ACHN (cell line): ENCODE results near the gene PARVA.

Source experiments
- DNase-seq: peaks from one replicate; pipeline ENCODE4 v3.0.0-alpha.2; 2015
- in situ Hi-C: cut with HindIII; loops from 2 replicates; pipeline ENCODE4 v1.10.0; 2017; ENCODE audit warnings: low sequenced_read_pairs, low pct_ligation_motif_present, low pct_unique_long_range_greater_than_20kb

Gene PARVA

DNA sequence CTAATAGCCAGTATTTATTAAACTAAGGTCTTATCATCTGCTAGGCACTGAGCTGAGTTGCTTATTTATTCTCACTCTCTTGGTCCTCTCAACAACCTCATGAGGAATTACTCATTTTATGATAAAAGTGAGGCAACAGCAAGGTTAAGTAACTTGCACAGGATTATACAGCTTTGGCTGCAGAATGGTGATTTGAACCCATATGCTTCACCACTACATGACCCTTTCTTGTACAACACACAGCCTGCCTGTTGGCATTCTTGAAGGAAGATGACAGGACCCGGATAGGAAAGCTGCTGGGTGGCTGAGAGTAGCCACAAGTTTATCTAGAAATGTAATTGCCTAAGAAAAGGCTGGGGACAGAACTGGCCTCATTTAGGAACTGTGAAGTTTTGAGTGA, 5.3 kb upstream of the PARVA start:
- in situ Hi-C loops = no loop called here
- no peak for DNase-seq

DNA sequence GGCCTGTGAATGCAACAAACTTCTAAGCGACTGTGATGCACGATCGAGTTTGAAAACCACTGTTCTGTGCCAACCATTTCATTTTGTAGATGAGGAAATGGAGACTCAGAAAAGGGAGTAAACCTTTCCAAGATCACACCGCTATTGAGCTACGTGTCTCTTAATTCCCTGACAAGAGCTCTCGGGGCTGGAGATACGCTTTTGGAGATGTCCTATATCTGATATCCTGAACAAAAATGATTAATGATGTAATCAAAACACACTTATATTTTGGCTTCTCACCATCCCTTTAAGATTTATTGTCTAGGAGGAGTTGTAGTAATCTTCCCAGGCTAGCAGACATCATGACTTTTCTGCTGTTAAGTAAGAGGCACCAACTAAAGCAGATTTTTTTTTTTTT, 1.7 kb upstream of the PARVA start:
- in situ Hi-C loops = no loop called here

DNA sequence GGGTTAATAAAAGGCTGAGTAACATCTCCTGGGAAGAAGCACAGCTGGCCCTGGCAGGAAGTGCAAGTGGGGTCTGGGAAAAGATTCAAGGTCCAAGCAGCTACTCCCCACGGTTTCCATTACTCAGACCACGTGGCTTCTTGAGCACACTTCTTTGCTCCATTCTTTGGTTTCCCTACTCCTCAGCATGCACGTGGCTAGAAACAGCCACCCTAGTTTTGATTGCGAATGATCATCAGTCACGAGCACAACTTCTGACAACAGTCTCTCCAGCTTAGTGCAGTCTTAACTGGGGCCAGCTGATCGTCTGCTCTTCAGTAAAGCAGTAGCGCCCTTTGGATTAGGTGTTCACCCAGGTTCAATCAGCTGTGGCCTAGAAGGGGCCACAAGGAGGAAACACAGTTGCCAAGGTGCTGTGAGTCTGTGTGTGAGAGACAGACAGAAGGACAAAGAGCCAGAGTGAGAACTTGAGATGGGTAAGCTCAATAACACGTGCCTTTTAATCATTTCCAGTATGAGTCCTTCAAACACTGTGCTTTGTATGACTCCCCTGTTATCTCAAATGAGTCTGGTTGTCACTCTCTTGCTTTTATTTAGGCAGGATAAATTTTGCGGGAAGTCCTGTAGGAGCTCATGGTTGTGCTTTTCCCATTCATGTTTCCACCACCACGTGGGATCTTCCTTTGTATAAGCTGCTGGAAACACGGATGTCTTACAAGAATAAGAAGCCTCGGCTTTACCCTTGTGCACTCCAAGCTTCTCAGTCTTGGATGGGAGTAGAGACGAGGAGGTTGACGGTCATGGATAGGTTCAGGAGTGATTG, 901 bp upstream of the PARVA start:
- in situ Hi-C loops = no loop called here
- no peak for DNase-seq

More for the DNA sequence above, 1.7 kb upstream of the PARVA start:
- no peak for DNase-seq

DNA sequence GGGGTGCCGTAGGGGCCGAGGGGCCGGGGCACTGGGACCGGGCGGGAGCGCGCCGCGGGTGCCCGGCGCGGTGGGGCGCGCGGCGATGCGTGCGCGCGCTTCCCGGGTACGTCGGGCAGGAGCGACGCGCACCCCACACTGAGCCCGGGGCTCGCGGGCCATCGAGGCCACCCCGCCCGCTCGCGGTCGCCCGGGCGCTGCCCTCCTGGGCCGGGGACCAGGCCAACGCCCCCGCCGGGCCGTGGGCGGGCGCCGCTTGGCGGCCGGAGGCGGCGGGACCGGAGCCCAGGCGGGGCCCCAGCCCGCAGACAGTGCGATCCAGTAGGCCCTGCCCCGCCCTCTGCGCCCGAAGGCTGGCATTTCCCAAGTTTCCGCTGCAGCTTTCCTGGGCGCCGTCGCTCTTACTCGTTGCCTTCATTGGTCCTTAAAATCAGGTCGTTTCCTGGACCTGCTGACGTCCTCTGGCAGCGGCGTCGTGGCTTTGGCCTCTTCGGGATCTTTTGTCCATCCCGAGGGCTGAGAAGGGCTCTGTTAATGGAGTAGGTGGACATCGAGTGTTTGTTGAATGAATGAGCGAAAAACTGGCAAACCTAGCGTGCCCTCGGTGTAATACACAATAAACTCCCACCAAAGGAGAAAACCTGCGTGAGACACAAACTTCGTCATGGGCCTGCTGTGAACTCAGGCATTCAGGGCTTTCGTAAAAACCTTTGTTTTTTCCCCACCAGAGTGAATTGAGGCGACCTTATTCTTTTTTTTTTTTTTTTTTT, 638 bp downstream of the PARVA start:
- in situ Hi-C loops = no loop called here
- peak; percentile 82 for DNase-seq

DNA sequence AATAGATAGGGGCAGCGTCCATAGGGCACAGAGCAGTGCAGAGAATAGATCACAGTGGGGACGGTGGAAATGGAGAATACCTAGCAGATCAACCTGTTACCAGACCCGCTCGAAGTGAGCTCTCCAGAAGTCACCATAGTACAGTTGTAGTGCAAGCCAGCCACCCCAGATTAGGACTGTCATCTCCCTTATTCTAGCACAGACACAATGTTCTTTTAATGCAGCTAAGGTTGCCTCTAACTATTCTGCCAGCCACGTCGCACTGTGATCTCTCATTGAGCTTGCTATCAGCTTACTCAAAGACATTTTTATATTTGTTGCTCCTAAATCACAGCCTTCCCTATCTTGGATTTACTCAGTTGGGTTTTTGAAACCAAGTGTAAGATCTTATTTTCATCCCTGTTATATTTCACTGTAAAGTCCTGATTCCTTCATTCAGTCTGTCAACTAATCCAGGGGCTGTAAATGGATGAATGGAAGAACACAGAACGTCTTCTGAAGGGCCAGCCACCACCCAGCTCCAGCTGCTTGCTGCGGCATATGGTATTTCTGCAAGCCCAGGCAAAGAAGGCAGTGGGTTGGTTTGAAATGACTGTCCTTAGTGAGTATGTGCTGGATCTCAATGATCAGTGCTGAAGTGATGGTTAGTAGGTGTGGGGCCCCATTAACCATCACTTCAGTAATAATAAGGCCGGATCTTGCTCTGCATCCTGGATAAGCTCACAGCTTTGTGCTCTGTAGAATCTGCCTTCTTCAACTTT, 3.4 kb downstream of the PARVA start:
- DNase-seq = no peak
- in situ Hi-C loops = no loop called here

DNA sequence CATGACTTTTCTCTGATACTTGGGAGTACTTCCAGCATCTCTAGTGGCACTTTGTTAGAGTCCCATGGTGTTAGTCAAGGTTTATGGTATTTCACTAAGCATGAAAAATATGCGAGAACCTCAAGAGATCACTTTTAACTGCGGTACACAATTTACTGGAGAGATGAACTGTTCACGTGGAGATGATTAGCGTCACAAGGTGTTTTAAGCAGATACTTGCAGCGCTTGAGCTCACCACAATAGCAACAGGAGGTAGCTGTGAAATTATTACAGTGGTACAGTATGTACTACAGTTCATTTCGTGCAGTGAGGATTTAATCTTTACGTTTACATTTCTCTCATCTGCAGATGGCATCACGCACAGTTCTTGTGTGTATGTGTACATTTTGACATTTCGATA, 4.5 kb downstream of the PARVA start:
- DNase-seq = no peak
- in situ Hi-C loops = no loop called here

DNA sequence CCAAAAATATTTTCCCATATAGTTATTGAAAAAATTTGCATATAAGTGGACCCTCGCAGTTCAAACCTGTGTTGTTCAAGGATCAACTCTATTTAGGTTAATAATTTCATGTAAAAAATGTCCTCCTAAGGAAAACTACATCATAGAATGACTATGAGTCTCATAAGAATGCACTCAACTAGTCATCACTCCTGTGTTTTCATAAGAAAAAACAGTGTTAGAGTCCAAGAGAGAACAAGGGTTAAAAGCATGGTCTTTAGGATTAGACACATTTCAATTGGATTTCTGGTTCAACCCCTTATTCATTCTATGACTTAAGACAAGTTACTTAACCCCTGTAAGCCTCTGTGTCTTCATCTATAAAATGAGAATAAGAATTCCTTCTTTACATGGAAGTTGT, 5.1 kb downstream of the PARVA start:
- no peak for DNase-seq

DNA sequence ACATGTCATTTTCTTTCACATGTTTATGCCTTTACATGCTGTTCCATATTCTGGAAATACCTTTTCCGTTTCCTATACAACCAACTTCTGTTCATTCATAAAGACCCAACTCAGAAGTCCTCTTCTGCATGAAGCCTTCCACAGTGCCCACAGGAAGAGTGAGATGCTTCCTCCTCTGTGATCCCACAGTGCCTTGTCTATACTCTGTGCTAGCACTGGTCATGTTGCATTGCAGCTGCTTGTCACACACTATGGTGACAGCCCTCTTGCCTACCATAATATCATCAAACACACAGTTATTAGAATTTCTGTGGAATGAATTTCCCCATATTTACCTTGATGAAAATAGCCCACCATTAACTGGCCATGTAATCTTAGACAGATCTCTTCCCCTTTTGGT, 8.9 kb downstream of the PARVA start:
- DNase-seq = no peak
- in situ Hi-C loops = no loop called here

More for the DNA sequence above, 5.1 kb downstream of the PARVA start:
- in situ Hi-C loops = no loop called here

DNA sequence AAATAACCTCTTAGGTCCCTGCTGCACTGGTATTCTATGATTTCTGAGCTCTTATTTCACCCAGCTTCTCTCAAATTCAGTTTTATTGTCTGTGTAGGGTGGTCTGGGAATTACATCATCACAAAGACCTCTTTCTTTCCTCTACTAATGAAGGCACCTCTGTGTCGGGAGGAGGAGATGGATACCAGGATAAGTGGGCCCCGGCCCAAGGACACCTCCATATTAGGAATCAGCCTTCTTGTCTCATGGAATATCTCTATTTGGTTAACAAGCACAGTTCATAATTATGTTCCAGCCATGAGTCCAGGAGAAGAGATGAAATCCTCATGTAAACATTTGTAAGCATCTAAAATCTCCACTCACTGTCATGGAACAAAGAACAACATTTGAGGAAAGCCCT, 9.4 kb downstream of the PARVA start:
- in situ Hi-C loops = no loop called here
- no peak for DNase-seq

DNA sequence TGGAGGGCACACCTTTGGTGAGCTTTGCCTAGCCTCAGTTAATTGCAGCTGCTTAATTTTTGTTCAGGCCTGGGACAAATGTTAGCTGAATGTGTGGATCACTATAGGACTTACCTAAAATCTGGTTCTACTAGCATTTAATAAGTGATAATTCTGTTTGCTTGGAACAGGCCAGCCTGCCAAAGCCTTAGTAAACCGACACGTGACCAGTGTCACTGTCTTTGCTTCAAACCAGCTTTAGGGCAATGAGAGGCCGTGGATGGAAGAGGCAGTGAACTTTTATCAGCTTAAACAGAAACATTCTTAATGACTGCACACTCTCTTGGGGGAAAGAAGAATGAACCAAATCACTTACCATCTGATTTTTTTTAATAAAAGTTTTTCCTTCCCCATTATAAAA, 10.8 kb downstream of the PARVA start:
- in situ Hi-C loops = no loop called here
- no peak for DNase-seq

DNA sequence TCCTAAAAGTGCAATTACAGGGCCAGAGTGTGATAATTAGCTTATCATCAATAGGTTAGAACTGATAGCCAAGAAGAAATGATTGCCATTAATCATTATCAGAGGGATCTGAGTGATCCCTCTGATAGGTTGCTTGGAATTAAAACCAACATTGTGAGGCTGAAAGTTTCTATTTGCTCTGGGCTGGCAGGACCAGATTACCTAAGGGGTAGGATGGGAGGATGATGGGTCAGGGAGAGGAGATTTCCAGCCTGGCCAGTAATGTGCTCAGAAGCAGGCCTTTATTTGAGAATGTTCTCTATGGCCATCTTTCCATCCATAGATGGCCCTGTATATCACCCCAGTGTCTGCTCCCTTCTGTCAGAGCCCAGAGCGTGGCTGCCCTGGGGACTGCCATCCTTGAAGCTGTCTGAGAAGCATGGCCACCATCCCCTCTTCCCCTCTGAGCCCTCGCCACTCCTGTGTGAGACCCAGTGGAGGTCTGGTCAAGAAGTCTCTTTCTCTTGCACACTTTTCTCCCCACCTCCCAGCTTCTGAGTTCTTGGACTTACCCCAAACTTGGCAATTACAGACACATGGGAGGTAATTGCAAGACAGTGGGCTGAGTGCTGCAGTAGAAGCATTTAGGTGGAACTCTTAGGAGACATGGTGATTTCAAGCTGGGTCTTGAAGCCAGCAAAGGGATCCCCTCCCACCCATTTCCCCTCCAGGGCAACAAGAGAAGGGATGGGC, 11.7 kb downstream of the PARVA start:
- in situ Hi-C loops = no loop called here
- no peak for DNase-seq

DNA sequence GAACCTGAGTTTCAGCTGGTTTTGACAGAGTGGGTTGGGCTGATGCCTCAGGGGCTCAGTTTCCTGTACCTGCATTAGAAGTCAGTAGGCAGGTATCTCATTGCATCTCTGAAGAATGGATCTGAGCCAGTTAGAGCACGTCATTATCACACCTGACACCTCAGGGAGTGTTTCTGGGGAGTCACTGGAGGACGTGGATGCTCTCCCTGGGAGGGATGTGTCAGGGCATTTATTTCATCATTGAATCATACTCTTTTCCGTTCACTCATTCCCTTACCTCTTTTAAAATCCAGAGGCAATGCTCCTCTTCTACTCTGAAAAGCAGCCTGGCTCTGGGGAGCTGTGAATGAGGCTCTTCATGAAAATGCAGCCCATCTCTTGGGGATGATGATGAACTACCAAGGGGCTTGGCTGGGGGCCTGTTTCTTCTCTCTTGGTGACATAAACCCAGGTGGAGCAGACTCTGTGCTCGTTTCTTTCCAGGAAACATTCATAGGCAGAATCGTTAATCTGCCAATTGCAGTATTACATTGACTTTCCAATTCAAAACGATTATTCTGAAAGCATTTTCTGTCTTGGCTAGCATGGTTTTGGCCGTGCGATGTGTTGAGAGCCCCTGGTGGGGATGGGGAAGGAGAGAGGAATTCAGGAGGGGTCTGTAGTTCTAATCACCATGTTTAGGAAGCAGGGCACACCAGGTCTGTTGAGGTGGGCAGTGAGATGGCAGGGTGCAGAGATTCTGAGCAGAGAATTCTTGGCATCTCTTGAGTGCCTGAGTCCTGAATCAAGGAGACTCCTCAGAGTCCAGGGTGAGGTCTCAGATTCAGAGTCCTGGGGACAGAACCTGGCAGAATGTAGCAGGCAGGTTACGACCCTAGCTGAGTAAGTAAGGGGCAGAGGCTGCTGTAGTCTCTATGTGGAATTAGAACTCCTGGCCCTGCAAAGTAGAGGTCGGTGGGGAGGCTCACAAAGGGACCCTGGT, 12.6 kb downstream of the PARVA start:
- in situ Hi-C loops = no loop called here
- DNase-seq = no peak

DNA sequence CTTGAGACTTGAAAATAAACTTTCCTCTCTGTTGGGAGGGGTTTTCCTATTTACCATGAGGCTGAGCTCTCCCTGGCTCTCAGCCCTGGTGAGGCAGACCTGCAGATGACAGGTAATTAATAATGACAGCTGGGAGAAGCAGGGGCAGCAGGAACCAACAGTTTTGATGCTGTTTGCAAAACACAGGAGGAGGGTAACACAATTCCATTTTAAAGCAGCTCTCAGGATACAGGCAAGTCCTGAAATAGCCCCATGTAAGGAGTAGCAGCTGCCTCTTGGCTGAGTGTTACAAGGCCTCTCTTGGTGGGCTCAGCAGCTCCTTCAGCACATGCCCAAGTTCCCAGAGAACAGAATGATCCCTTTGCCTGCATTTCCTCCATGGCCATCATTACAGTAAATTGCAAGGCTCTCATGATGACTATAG, 13.3 kb downstream of the PARVA start:
- DNase-seq = no peak
- in situ Hi-C loops = no loop called here

DNA sequence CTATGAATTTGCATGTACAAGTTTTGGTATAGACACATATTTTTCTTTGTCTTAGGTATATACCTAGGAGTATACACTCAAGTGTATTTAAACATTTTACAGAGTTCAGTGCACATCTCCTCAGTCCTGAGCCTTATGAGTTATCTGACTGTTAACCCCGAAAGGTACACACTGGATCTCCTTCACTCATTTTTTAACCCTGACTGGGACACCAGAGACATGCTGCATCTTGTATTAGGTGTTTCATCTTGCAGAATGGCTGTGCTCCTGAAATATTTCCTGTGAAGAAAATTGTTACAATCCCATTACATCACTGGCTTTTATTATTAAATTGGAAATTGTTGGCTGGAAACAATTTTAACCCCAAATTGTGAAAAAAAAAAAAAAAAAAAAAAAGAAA, 15.3 kb downstream of the PARVA start:
- DNase-seq = no peak
- in situ Hi-C loops = no loop called here

DNA sequence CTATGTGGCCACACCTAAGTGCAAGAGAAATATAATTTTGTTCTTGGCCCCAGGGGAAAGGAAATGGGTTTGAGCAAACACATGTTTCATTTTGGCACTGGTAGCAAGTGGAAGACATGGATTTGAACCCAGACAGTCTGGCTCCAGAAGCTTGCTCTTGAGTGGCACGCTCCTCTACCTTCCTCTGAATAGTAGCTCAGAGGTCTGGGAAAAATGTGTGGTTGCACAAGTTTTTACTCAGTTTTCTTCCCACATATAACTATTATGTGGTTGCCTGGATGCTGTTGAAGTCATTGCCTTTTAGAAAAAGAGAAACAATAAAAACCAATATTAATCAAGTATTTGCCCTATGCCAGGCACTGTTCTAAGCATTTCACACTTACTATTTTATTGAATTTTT, 16.3 kb downstream of the PARVA start:
- no peak for DNase-seq
- in situ Hi-C loops = no loop called here

DNA sequence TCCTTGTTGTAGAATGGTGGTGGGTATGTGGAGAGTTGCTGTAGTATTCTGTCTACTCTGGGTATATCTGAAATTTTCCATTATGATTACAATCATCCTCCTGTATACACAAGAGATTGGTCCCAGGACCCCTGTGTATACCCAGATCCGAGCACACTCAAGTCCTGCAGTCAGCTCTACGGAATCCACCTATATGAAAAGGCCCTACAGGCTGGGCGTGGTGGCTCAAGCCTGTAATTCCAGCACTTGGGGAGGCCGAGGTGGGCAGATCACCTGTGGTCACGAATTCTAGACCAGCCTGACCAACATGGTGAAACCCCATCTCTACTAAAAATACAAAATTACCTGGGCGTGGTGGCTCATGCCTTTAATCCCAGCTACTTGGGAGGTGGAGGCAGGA, 17.2 kb downstream of the PARVA start:
- DNase-seq = no peak
- in situ Hi-C loops = no loop called here

DNA sequence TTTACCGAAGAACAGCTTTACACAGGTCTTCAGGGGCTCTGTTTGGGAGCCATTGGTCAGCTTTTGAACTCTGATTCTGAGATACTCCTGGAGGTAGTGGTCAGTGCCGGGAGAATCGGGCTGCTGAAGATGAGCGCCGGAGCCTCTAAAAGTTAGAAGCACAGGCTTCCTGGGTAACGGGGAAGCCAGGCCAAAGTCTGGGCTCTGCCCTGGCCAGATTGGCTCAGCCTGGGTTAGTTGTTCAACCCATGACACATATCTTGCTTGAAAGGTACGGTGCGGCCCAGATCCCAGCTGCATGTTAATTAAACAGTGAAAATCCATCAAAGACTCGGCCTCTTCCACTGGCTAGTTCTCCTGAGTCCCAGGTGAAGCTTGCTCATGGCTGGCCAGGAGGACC, 18.0 kb downstream of the PARVA start:
- no peak for DNase-seq
- in situ Hi-C loops = no loop called here

DNA sequence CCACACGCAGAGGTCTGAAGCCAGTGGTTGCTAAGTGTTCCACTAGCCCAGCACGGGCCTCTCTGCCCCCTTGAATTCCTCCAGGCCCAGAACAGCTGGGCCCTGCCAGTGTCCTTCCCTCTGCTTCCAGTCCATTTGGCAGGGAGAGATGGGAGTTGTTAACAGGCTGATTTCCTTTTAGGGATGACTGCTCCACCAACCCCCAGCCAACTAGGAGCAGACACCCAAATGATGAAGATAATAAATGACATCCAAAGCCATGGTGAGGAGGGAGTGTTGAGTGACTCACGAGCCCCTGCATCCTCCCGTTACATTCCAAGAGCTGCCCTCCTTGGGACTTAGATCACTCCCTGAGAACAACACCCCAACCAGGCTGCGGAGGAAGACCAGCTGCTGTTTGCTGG, 20.6 kb downstream of the PARVA start:
- in situ Hi-C loops = no loop called here
- peak; percentile 85 for DNase-seq
